GM19035 (cell line): ENCODE results near the gene ELMO3.

Experiments used
- ATAC-seq: cut with Tn5 transposase; IDR thresholded peaks from one replicate; pipeline ENCODE4 v1.9.1; 2021; ENCODE audit not compliant: unreplicated experiment

ELMO3 gene

GRCh38 chr16:67181346-67181745 is 17.6 kb upstream of the ELMO3 start:
- no peak for ATAC-seq

DNA sequence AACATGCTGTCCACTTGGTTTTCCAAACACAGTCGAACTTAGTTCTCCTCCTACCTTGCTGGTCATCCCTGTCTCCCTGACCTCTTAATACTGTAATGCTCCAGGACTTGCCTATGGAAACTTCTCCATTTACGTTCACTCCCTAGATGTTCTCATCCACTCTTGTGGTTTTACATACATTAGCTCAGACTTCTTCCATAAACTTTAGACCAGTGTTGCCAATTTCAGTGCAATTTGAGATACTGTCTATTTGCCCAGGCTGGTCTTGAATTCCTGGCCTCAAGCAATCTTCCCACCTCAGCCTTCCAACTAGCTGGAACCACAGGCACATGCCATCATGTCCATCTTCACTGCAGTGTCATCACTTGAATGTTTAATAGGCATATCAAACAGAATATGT is 16.6 kb upstream of the ELMO3 start:
- ATAC-seq: no peak

DNA sequence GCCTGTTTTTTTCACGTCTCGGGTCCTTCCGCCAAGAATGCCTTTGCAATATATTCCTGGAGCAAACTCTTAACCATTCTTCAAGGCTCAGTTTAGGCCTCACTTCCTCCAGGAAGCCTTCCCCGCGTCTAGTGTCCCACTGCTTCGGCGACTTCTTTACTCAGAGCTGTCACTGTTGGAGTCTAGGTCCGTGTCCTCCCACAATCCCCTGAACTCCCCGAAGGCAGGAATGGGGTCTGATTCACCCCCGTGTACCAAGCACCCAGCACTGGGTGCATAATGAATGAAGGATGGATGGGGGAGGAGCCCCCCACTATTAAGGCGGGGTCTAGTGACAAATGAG is 15.7 kb upstream of the ELMO3 start:
- no peak for ATAC-seq

- ATAC-seq: peak; percentile 91
These were observed 15.1 kb upstream of the ELMO3 start, which contains the start of gene MATCAP1 for GRCh38 chr16:67183627-67184452. MATCAP1 (minus strand) TSS chr16:67183963; CDS start chr16:67180610, 3,353 bp downstream.

DNA sequence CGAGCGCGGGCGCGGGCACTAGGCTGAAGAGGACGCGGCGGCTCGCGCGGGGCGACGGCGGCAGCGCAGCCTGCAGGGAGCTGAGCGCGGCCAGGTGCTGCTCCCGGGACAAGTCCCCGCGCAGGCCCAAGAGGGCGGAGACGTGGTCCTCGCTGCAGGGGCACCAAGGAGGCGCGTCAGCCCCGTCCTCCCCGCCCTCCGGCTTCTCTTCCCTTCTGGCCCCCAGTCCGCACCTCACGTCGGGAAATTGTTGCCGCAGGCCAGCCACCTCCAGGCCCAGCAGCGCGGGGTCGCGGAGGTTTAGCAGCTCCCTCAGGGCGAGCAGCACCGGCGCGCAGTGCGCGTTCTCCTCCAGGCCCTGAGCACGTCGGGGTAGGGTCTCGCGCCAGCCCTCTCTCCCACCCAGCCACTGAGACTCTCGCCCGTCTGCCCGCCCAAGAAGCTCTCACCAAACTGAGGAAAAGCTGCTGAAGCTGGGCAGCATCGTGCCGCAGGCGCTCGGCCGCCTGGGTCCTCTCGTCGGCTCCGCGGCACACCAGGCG is 14.4 kb upstream of the ELMO3 start:
- peak; percentile 9 for ATAC-seq

DNA sequence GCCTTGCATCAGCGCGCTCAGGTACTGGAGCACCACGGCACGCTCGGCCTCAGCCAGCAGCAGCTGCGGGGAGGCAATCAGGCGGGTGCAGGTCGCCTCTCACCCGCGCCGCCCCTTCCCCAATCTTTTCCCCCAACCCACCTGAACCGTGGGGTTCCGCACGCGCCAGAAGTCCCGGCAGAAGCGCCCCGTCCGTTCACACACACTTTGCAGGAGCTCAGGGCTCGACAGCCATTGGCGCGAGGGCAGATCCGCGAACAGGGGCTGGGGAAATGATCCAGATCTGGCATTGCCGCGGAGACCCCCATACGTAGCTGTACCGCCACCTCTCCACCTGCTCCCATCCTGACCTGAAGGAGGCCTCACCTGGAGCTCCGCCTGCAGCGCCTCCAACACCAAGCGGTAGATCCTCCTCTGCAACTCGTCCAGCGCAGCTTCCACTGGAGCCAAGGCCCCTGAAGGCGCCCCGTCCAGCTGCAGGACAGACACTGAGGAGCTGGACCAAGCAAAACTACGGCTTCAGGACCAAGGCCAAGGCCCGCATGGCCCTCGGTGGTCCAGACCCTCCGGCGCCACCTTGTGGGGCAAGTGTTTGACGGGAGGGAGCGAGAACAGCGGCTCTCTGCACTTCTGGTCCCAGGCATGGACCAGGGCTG is 13.8 kb upstream of the ELMO3 start:
- ATAC-seq: peak; percentile 23

DNA sequence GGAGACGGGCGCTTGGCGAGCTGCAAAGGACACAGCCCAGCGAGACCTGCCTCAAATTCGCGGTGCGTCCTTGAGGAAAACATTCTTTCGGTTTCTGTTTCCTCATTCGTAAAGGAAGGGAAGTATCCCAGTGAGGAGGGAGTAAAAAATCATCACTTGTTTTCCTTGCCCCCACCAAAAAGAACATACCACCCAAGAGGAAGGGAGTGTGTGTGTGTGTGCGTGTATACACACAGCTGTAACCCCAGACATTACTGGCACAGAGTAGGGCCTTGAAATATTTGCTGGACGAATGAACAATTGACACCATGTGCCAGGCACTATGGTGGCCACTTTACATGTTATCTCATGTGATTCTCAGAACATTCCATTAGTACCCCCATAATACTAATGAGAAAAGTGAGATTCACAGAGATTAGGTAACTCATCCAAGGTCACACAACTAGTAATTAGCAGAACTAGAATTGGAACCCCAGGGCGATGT is 13.2 kb upstream of the ELMO3 start:
- ATAC-seq: no peak

- ATAC-seq: no peak
These were observed 12.4 kb upstream of the ELMO3 start for GRCh38 chr16:67186550-67186950.

DNA sequence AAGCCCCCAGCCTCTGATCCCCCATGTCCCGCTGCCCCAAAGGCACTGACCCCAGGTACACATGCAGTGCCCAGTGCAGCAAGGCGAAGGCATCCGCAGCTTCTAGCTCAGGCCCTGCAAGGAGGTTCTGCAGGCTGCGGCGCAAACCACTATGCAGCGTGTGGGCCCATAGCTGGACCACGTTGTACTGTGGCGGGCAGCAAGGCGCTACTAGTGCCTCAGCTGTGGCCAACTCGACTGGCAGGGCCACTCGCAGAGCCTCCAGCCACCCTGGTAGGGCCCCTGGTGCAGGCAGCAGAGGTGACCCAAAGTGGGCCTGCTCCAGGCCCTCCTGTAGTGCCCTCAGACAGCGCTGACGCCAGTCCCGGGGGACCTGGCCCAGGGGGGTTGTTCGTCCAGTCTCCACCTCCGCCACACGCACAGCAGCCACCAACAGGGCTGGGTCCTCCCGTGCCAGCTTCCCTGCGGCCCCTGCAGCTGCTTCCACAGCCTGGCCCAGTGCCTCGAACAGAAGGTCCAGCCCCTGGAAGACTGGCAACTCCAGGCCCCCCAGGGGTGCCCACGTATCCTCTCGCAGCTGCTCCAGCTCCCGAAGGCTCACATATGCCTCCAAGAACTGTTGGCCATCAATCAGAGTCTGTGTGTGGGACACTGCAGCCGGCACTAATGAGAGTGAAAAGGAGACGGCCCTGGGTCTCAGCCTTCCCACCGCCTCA is 11.6 kb upstream of the ELMO3 start:
- ATAC-seq: no peak

GRCh38 chr16:67188323-67188722 is 10.6 kb upstream of the ELMO3 start:
- ATAC-seq: no peak

- no peak for ATAC-seq
These were observed 10.1 kb upstream of the ELMO3 start for GRCh38 chr16:67188798-67189197.

- ATAC-seq: no peak
These were observed 8.9 kb upstream of the ELMO3 start, which contains the start of gene EXOC3L1 for GRCh38 chr16:67190041-67190440. EXOC3L1 (minus strand) TSS chr16:67190136; CDS start chr16:67189676, 460 bp downstream.

DNA sequence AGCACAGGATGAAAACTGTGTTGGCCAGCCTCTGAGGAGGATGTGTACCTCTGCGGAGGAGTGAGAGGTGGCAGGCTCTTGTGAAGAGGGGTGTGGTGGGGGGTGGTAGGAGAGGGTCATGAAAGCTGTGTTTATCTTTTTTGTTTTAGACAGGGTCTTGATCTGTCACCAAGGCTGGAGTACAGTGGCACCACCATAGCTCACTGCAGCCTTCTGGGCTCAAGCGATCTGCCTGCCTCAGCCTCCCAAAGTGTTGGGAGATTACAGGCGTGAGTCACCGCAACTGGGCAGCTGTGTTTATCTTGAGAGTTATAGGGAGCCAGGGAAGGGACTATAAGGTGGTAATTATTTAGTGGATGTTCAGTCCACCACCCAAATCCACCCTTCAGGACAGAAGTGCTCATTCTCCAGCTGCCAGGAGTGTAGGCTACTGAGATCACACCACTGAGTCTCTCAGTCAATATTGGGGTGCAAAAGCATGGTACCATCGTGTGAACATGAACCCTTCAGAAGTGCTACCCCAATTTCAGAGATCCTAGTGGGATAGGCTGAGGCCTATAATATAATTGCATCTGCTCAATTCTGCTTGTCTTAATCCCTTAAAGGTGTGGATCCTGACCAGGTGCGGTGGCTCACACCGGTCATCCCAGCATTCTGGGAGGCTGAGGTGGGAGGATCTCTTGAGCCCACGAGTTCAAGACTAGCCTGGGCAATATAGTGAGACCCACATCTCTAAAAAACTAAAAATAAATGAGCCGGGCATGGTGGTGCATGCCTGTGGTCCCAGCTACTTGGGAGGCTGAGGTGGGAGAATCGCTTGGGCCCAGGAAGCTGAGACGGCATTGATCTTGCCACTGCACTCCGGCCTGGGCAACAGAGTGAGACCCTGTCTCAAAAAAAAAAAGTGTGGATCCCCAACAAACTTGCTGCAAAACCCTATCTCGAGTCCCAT is 8.2 kb upstream of the ELMO3 start:
- no peak for ATAC-seq

- no peak for ATAC-seq
These were observed 7.4 kb upstream of the ELMO3 start for GRCh38 chr16:67191411-67191994.

- ATAC-seq: peak; percentile 90
These were observed 6.8 kb upstream of the ELMO3 start, which contains the start of gene E2F4 for GRCh38 chr16:67191995-67192681. E2F4 (plus strand) TSS chr16:67192155; CDS start chr16:67192228, 73 bp downstream.

DNA sequence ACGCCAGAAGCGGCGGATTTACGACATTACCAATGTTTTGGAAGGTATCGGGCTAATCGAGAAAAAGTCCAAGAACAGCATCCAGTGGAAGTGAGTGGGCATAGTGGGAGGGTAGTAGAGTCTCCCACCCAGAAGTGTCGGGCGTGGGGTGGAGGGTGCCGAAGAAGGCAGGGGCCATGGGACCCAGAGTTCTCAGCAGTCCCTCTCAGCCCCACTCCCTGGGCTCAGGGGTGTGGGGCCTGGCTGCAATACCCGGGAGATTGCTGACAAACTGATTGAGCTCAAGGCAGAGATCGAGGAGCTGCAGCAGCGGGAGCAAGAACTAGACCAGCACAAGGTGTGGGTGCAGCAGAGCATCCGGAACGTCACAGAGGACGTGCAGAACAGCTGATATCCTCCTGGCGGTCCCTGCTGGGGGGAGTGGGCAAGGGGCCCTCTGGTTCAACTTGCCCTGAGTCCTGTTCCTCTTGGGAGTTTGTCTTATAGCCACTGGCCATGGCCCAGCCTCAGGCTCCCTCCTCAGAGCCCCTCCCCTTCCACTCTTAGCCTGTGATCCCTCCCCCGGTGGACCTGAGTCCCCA is 6.1 kb upstream of the ELMO3 start:
- peak; percentile 5 for ATAC-seq

DNA sequence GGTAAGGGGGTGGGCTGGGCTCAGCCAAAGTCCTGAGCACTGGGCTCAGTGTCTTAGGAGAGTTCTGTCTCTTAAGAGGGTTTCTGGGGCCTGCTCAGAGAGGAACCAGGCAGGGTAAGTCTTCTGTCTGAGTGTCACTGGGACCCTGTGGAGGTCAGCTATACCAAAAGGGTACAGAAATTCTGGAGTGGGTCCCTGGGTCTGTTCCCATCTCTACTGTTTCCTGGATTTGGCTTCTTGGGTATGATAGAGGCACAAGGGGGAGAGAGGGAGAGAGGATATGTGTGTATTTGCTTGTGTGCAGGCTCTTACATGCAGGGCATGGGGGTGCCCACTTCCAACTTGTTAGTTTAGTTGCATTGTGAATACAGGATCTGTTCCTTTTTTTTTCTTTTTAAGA is 5.4 kb upstream of the ELMO3 start:
- ATAC-seq: no peak

GRCh38 chr16:67194260-67194659 is 4.7 kb upstream of the ELMO3 start:
- no peak for ATAC-seq

GRCh38 chr16:67195676-67196075 is 3.3 kb upstream of the ELMO3 start:
- ATAC-seq: no peak
